Esophagus squamous epithelium (tissue), 5 donors: Measurements from ENCODE around the gene GAPDHS. TPM values are rescaled to one million over a fixed set of nuclear protein-coding genes. Genes with fewer than 3 reads are reported as not detected.

ENCODE experiments used
- DNase-seq: peaks from one replicate; lab custom pipeline; 2025; lab: John Stamatoyannopoulos, UW
- H3K27ac ChIP-seq, 4 donors: fragments of 200-600 bp; sonication (generic); one replicate each; pipeline ENCODE4 v1.5.1; 2016 to 2019; ENCODE audit warnings: mild to moderate bottlenecking in 1 of 4
- H3K27me3 ChIP-seq, 4 donors: fragments of 200-600 bp; sonication (generic); 1 replicate in 3 of 4; 2 replicates in 1 of 4; pipeline versions ENCODE4 v1.5.1 to v1.6.0; 2017 to 2021; ENCODE audit warnings: antibody characterized with exemption in 1 of 4
- H3K36me3 ChIP-seq, 3 donors: fragments of 200-600 bp; sonication (generic); one replicate each; pipeline ENCODE4 v1.5.1; 2016 to 2019
- H3K4me1 ChIP-seq, 3 donors: fragments of 200-600 bp; sonication (generic); one replicate each; pipeline ENCODE4 v1.5.1; 2017 to 2019
- H3K4me3 ChIP-seq, 4 donors: fragments of 200-600 bp; sonication (generic); 1 replicate in 3 of 4; 2 replicates in 1 of 4; pipeline ENCODE4 v1.5.1; 2016 to 2019; ENCODE audit warnings: mild to moderate bottlenecking in 2 of 4, moderate library complexity in 1 of 4
- H3K9me3 ChIP-seq, 3 donors: fragments of 200-600 bp; sonication (generic); one replicate each; pipeline ENCODE4 v1.5.1; 2016 to 2019
- CTCF ChIP-seq, 6 experiments: fragments of 450-650 bp in 4 of 6; fragments of 200-600 bp in 2 of 6; sonication (generic) in 2 of 6; IDR thresholded peaks; one replicate each; pipeline ENCODE4 v1.5.1; 2016 to 2019; ENCODE audit warnings: antibody characterized with exemption in 6 of 6, mild to moderate bottlenecking in 4 of 6, moderate library complexity in 4 of 6
- POLR2A ChIP-seq, 4 donors: fragments of 450-650 bp; IDR thresholded peaks; one replicate each; pipeline ENCODE4 v1.6.1; 2017; ENCODE audit warnings: antibody characterized with exemption in 4 of 4, mild to moderate bottlenecking in 4 of 4, moderate library complexity in 3 of 4
- WGBS, 2 donors: methylation state at CpG; one replicate each; pipeline ENCODE4 v1.1.5; 2018; 5-methylcytosine and 5-hydroxymethylcytosine counted together
- intact Hi-C: fragments of 100-400 bp; cut with DNase I; formaldehyde crosslinking; loops from one replicate; pipeline ENCODE4 v1.15.0; 2022
- total RNA-seq, 4 donors: library from RNA; depleted of rRNA; stranded (reverse); fragments of >200 nt; gene quantifications; one replicate each; pipeline ENCODE4 v1.1.0, GENCODE V29; 2016
- donor health status: DM: yes; HTN: yes; CAD: no.

GAPDHS gene
- not detected for total RNA-seq

GRCh38 chr19:35533201-35533821 is at the start of gene GAPDHS:
TSS of gene GAPDHS (plus strand) at chr19:35533456. CDS start at chr19:35533528, 72 bp downstream.
- intact Hi-C loops: no loop called here
- Histone ChIP-seq H3K27ac (no peak within 1 kb of the TSS), H3K27me3 (peaks cover 0 to 78% (median 0%) of the 10 kb centered on the region in 4 donors), H3K36me3 (no peaks in the 10 kb centered on the region), H3K4me3 (no peak within 1 kb of the TSS), H3K4me1 (peaks cover 6 to 46% (median 10%) of the 10 kb centered on the region in 3 donors), H3K9me3 (no peaks in the 10 kb centered on the region)
- 32 to 69% methylated on average over 10 to 20 of the region's 39 CpGs for WGBS, 2 donors
- TF ChIP-seq CTCF (IDR thresholded peaks at IDR 0.05): no peak
- TF ChIP-seq POLR2A (IDR thresholded peaks at IDR 0.05): no peak
- no peak for DNase-seq

- intact Hi-C loops: no loop called here
- Histone ChIP-seq H3K27ac (no peak overlapping the region), H3K4me1 (no peaks in the 10 kb centered on the region), H3K4me3 (no peak overlapping the region), H3K9me3 (no peaks in the 10 kb centered on the region), H3K36me3 (no peaks in the 10 kb centered on the region), H3K27me3 (peaks cover 0 to 29% (median 0%) of the 10 kb centered on the region in 4 donors)
- 56 to 59% methylated on average over 7 of the region's 7 CpGs for WGBS, 2 donors
- TF ChIP-seq POLR2A (IDR thresholded peaks at IDR 0.05) (no peak), CTCF (IDR thresholded peaks at IDR 0.05) (no peak)
- DNase-seq: no peak
Measured at GRCh38 chr19:35484252-35485036, 48.8 kb upstream of the GAPDHS start.

- Histone ChIP-seq H3K36me3 (no peaks in the 10 kb centered on the region), H3K27me3 (peaks cover 0 to 47% (median 0%) of the 10 kb centered on the region in 4 donors), H3K27ac (no peak overlapping the region), H3K4me3 (no peak overlapping the region), H3K4me1 (peaks cover 0 to 13% (median 0%) of the 10 kb centered on the region in 3 donors), H3K9me3 (no peaks in the 10 kb centered on the region)
- intact Hi-C loops: no loop called here
- no peak for TF ChIP-seq CTCF (IDR thresholded peaks at IDR 0.05)
- 53 to 75% methylated on average over 3 of the region's 3 CpGs for WGBS, 2 donors
- DNase-seq: no peak
Measured at GRCh38 chr19:35486268-35486708, 47.0 kb upstream of the GAPDHS start.

- no peaks in the 10 kb centered on the region for H3K36me3 ChIP-seq
- 89 to 93% methylated on average over 10 of the region's 10 CpGs for WGBS, 2 donors
- H3K4me1 ChIP-seq: peaks cover 0 to 22% (median 0%) of the 10 kb centered on the region in 3 donors
- TF ChIP-seq POLR2A (IDR thresholded peaks at IDR 0.05) (no peak), CTCF (IDR thresholded peaks at IDR 0.05) (no peak)
- intact Hi-C loops: no loop called here
- no peak for DNase-seq
- no peak overlapping the region for H3K27ac ChIP-seq
- no peaks in the 10 kb centered on the region for H3K9me3 ChIP-seq
- no peak overlapping the region for H3K4me3 ChIP-seq
- H3K27me3 ChIP-seq: peaks cover 0 to 61% (median 0%) of the 10 kb centered on the region in 4 donors
Measured at GRCh38 chr19:35487656-35488182, 45.5 kb upstream of the GAPDHS start.

DNA sequence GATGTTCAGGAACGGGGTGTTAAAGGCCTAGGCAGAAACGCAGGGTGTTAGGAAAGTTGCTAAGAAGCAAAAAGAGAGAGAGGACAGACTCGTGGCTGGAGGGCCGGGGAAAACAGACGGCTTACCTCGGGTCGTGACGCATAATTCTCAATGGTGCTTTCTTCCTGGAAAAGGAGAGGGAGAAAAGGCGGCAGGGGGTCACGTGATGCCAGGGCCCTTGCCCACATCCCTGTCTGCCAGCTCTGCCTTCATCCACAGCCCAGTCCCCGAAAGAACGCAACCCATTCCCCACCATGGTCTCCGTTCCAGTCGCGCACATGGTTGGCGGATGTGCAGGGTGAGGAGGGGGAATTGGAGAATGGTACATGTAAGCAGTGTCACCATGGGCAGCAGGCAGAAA is 44.6 kb upstream of the GAPDHS start:
- DNase-seq: no peak

More for the DNA sequence above, 44.6 kb upstream of the GAPDHS start:
- no peak overlapping the region for H3K27ac ChIP-seq
- intact Hi-C loops: no loop called here
- peaks cover 0 to 27% (median 0%) of the 10 kb centered on the region in 3 donors for H3K4me1 ChIP-seq
- no peak overlapping the region for H3K4me3 ChIP-seq
- peaks cover 0 to 69% (median 0%) of the 10 kb centered on the region in 4 donors for H3K27me3 ChIP-seq
- no peaks in the 10 kb centered on the region for H3K36me3 ChIP-seq
- no peaks in the 10 kb centered on the region for H3K9me3 ChIP-seq
- 79 to 88% methylated on average over 16 of the region's 16 CpGs for WGBS, 2 donors
- TF ChIP-seq POLR2A (IDR thresholded peaks at IDR 0.05) (no peak), CTCF (IDR thresholded peaks at IDR 0.05) (no peak)
